Skeletal muscle tissue (tissue), 4 donors: ENCODE data around the gene CASK. TPM values are rescaled to one million over a fixed set of nuclear protein-coding genes. Genes with fewer than 3 reads are reported as not detected.

Experiments
- H3K27ac ChIP-seq: one replicate; pipeline ENCODE4 v1.7.0; 2013; ENCODE audit warnings: mild to moderate bottlenecking, low read depth, low read length, inconsistent platforms
- H3K27me3 ChIP-seq, 3 donors: one replicate each; pipeline ENCODE4 v1.7.0; 2013; ENCODE audit warnings: low read length in 3 of 3; ENCODE audit not compliant: control insufficient read depth in 3 of 3, insufficient read depth in 3 of 3
- H3K36me3 ChIP-seq, 3 donors: one replicate each; pipeline ENCODE4 v1.7.0; 2013; ENCODE audit warnings: low read length in 3 of 3; ENCODE audit not compliant: control insufficient read depth in 3 of 3, insufficient read depth in 3 of 3
- H3K4me1 ChIP-seq, 3 donors: one replicate each; pipeline ENCODE4 v1.7.0; 2013; ENCODE audit warnings: low read length in 3 of 3, mild to moderate bottlenecking in 3 of 3; ENCODE audit not compliant: control insufficient read depth in 3 of 3, insufficient read depth in 3 of 3
- H3K4me3 ChIP-seq, 3 donors: one replicate each; pipeline ENCODE4 v1.7.0; 2013; ENCODE audit warnings: low read length in 3 of 3
- H3K9ac ChIP-seq, 3 donors: one replicate each; pipeline ENCODE4 v1.7.0; 2013; ENCODE audit warnings: low read length in 3 of 3, mild to moderate bottlenecking in 3 of 3, moderate library complexity in 2 of 3, low read depth in 1 of 3
- H3K9me3 ChIP-seq, 3 donors: one replicate each; pipeline ENCODE4 v1.7.0; 2013; ENCODE audit warnings: low read length in 3 of 3; ENCODE audit not compliant: control insufficient read depth in 3 of 3
- total RNA-seq: library from RNA; depleted of rRNA; stranded (reverse); fragments of >200 nt; gene quantifications from one replicate; pipeline ENCODE4 v1.2.3, GENCODE V29; 2014
- donor health status: Osteomylitis.

CASK gene
- total RNA-seq, 1 donor from 2014 or later = 31.3 TPM

GRCh38 chrX:41588271-41588670 is 335.1 kb downstream of the CASK start:
- no peak overlapping the region for H3K4me3 ChIP-seq
- H3K27ac ChIP-seq = no peak overlapping the region

DNA sequence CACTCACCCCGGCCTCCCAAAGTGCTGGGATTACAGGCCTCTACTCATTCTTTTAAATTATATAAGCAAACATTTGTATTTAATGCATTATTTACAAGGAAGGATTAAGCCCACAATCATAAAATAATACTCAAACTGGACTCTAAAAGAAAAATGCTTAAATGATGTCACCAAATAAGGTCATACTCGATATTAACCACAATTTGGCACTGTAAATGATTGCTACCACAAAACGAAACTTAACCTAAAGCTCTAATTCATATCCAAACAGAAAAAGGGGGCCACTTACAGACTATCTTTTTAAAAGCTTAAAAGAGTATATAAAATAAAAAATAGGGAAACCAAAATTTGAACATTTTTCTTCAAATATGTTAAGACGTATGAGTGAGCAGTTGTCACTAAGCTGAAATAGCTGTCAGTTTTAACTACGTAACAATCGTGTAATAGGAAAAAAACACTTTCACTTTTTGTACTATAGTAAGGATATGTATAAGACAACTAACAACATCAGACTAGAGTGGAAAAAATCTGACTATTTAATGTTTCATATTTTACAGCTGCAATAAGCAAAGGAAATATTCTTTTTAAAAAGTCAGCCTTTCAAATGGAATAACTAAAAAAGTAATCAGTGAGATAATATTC is 342.8 kb downstream of the CASK start:
- Histone ChIP-seq H3K27ac (no peak overlapping the region), H3K4me1 (no peaks in the 10 kb centered on the region), H3K9ac (no peak overlapping the region), H3K27me3 (no peaks in the 10 kb centered on the region), H3K9me3 (no peaks in the 10 kb centered on the region), H3K4me3 (no peak overlapping the region), H3K36me3 (no peaks in the 10 kb centered on the region)

More at GRCh38 chrX:41588271-41588670, 335.1 kb downstream of the CASK start:
- Histone ChIP-seq H3K9ac (no peak overlapping the region), H3K36me3 (no peaks in the 10 kb centered on the region), H3K4me1 (no peaks in the 10 kb centered on the region), H3K9me3 (no peaks in the 10 kb centered on the region), H3K27me3 (no peaks in the 10 kb centered on the region)

GRCh38 chrX:41563876-41564275 is 359.5 kb downstream of the CASK start:
- no peak overlapping the region for H3K9ac ChIP-seq
- H3K9me3 ChIP-seq = no peaks in the 10 kb centered on the region
- H3K36me3 ChIP-seq = no peaks in the 10 kb centered on the region
- H3K4me1 ChIP-seq = peaks cover 0 to 3% (median 0%) of the 10 kb centered on the region in 3 donors
- no peak overlapping the region for H3K4me3 ChIP-seq
- H3K27ac ChIP-seq = no peak overlapping the region
- H3K27me3 ChIP-seq = peaks cover 0 to 4% (median 0%) of the 10 kb centered on the region in 3 donors

DNA sequence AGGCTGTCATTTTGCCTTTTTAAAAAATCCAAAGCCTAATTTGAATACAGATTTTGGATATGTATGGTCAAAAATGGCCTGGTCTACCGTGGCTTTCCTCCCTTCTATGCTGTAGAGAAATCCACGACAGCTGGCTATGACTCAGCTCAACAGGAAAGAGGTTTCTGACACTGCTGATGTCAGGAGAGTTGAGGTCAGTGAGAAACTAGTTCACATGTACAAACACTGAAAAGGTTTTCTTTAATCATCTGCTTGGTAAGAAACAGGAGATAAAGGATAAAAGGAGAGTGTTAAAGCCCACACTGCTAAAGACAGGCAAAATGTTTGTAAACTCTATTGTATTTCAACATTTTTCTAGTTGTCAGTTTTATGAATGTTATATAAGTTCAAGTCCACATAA is 362.3 kb downstream of the CASK start:
- no peak overlapping the region for H3K4me3 ChIP-seq
- peaks cover 0 to 4% (median 0%) of the 10 kb centered on the region in 3 donors for H3K27me3 ChIP-seq
- H3K9me3 ChIP-seq = no peaks in the 10 kb centered on the region
- H3K9ac ChIP-seq = no peak overlapping the region
- H3K36me3 ChIP-seq = no peaks in the 10 kb centered on the region
- H3K4me1 ChIP-seq = peaks cover 0 to 3% (median 0%) of the 10 kb centered on the region in 3 donors
- no peak overlapping the region for H3K27ac ChIP-seq

- H3K27me3 ChIP-seq = peaks cover 0 to 4% (median 0%) of the 10 kb centered on the region in 3 donors
- H3K36me3 ChIP-seq = no peaks in the 10 kb centered on the region
- peaks cover 0 to 3% (median 0%) of the 10 kb centered on the region in 3 donors for H3K4me1 ChIP-seq
- no peak overlapping the region for H3K27ac ChIP-seq
- no peaks in the 10 kb centered on the region for H3K9me3 ChIP-seq
- H3K4me3 ChIP-seq = no peak overlapping the region
- H3K9ac ChIP-seq = no peak overlapping the region
These were observed 363.9 kb downstream of the CASK start for GRCh38 chrX:41559235-41560052.

DNA sequence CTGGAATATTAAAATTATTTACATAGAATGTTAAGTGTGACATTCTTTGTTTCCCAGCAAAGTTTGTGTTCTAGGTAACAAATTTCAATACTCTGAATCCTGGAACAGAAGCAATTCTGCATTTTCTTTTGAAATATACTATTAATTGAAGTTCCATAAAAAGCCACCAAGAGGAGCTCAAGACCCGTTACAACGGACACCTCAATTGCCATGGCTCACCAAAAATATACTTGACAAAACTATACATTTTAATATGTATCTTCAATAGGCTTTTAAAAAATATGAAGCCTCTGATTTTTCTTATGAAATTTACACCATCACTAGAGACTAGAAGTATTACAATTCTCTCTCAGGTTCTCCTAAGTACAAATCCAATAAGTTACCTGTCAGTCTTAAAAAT is 364.8 kb downstream of the CASK start:
- Histone ChIP-seq H3K27ac (no peak overlapping the region), H3K4me3 (no peak overlapping the region), H3K9me3 (no peaks in the 10 kb centered on the region), H3K9ac (no peak overlapping the region), H3K36me3 (no peaks in the 10 kb centered on the region), H3K4me1 (peaks cover 0 to 3% (median 0%) of the 10 kb centered on the region in 3 donors), H3K27me3 (peaks cover 0 to 4% (median 0%) of the 10 kb centered on the region in 3 donors)

DNA sequence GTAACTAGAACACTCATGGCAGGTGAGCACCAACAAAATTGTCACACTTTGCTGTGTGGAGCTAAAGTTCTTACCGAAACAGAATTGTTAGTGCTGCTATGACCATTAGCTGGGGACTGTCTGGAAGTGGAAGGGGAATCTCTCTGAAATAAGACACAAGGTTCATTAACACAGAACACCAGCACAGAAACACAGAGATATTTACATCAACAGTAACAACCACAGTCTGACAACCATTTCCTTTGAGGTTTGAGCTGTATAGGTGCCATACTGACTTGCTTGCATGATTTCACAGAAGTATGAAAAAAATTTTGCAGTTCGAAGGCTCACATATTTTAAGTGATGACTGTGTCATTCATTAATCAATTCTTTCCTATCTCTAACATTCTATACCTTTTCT is 366.4 kb downstream of the CASK start:
- Histone ChIP-seq H3K4me3 (no peak overlapping the region), H3K27me3 (peaks cover 0 to 4% (median 0%) of the 10 kb centered on the region in 3 donors), H3K9me3 (no peaks in the 10 kb centered on the region), H3K4me1 (peaks cover 0 to 3% (median 0%) of the 10 kb centered on the region in 3 donors), H3K36me3 (no peaks in the 10 kb centered on the region), H3K9ac (no peak overlapping the region), H3K27ac (no peak overlapping the region)

GRCh38 chrX:41553688-41554087 is 369.7 kb downstream of the CASK start:
- H3K36me3 ChIP-seq = no peaks in the 10 kb centered on the region
- no peak overlapping the region for H3K27ac ChIP-seq
- no peak overlapping the region for H3K4me3 ChIP-seq
- H3K9me3 ChIP-seq = no peaks in the 10 kb centered on the region
- H3K4me1 ChIP-seq = no peaks in the 10 kb centered on the region
- no peaks in the 10 kb centered on the region for H3K27me3 ChIP-seq
- no peak overlapping the region for H3K9ac ChIP-seq

- H3K4me1 ChIP-seq = no peaks in the 10 kb centered on the region
- H3K9me3 ChIP-seq = no peaks in the 10 kb centered on the region
- no peaks in the 10 kb centered on the region for H3K27me3 ChIP-seq
- H3K4me3 ChIP-seq = no peak overlapping the region
- H3K27ac ChIP-seq = no peak overlapping the region
- no peaks in the 10 kb centered on the region for H3K36me3 ChIP-seq
- no peak overlapping the region for H3K9ac ChIP-seq
These were observed 374.9 kb downstream of the CASK start for GRCh38 chrX:41548411-41548810.

GRCh38 chrX:41543668-41544067 is 379.7 kb downstream of the CASK start:
- H3K9me3 ChIP-seq = no peaks in the 10 kb centered on the region
- H3K27me3 ChIP-seq = no peaks in the 10 kb centered on the region
- no peaks in the 10 kb centered on the region for H3K4me1 ChIP-seq
- no peaks in the 10 kb centered on the region for H3K36me3 ChIP-seq
- H3K9ac ChIP-seq = no peak overlapping the region
- no peak overlapping the region for H3K27ac ChIP-seq
- no peak overlapping the region for H3K4me3 ChIP-seq
